Esophagus squamous epithelium (tissue), 5 donors: ENCODE measurements around the gene APOBEC3A. TPM values are rescaled to one million over a fixed set of nuclear protein-coding genes. Genes with fewer than 3 reads are reported as not detected.
"Not testable (repeated sequence)": the region's sequence is repeated elsewhere in the genome, so short reads cannot be mapped to it uniquely, and the experiment has no call there.

ENCODE experiments used
- DNase-seq: peaks from one replicate; lab custom pipeline; 2025; lab: John Stamatoyannopoulos, UW
- H3K27ac ChIP-seq, 4 donors: fragments of 200-600 bp; sonication (generic); one replicate each; pipeline ENCODE4 v1.5.1; 2016 to 2019; ENCODE audit warnings: mild to moderate bottlenecking in 1 of 4
- H3K27me3 ChIP-seq, 4 donors: fragments of 200-600 bp; sonication (generic); 1 replicate in 3 of 4; 2 replicates in 1 of 4; pipeline versions ENCODE4 v1.5.1 to v1.6.0; 2017 to 2021; ENCODE audit warnings: antibody characterized with exemption in 1 of 4
- H3K36me3 ChIP-seq, 3 donors: fragments of 200-600 bp; sonication (generic); one replicate each; pipeline ENCODE4 v1.5.1; 2016 to 2019
- H3K4me1 ChIP-seq, 3 donors: fragments of 200-600 bp; sonication (generic); one replicate each; pipeline ENCODE4 v1.5.1; 2017 to 2019
- H3K4me3 ChIP-seq, 4 donors: fragments of 200-600 bp; sonication (generic); 1 replicate in 3 of 4; 2 replicates in 1 of 4; pipeline ENCODE4 v1.5.1; 2016 to 2019; ENCODE audit warnings: mild to moderate bottlenecking in 2 of 4, moderate library complexity in 1 of 4
- H3K9me3 ChIP-seq, 3 donors: fragments of 200-600 bp; sonication (generic); one replicate each; pipeline ENCODE4 v1.5.1; 2016 to 2019
- POLR2A ChIP-seq, 4 donors: fragments of 450-650 bp; IDR thresholded peaks; one replicate each; pipeline ENCODE4 v1.6.1; 2017; ENCODE audit warnings: antibody characterized with exemption in 4 of 4, mild to moderate bottlenecking in 4 of 4, moderate library complexity in 3 of 4
- WGBS, 2 donors: methylation state at CpG; one replicate each; pipeline ENCODE4 v1.1.5; 2018; 5-methylcytosine and 5-hydroxymethylcytosine counted together
- intact Hi-C: fragments of 100-400 bp; cut with DNase I; formaldehyde crosslinking; loops from one replicate; pipeline ENCODE4 v1.15.0; 2022
- total RNA-seq, 4 donors: library from RNA; depleted of rRNA; stranded (reverse); fragments of >200 nt; gene quantifications; one replicate each; pipeline ENCODE4 v1.1.0, GENCODE V29; 2016
- TF ChIP-seq, protein P1 (sequence below), 6 experiments: fragments of 450-650 bp in 4 of 6; fragments of 200-600 bp in 2 of 6; sonication (generic) in 2 of 6; IDR thresholded peaks; one replicate each; pipeline ENCODE4 v1.5.1; 2016 to 2019; ENCODE audit warnings: antibody characterized with exemption in 6 of 6, mild to moderate bottlenecking in 4 of 6, moderate library complexity in 4 of 6
- donor health status: DM: yes; HTN: yes; CAD: no.

Gene APOBEC3A
- total RNA-seq, 4 donors from 2014 or later = 0.57 to 27.3 (median 1.3) TPM

DNA sequence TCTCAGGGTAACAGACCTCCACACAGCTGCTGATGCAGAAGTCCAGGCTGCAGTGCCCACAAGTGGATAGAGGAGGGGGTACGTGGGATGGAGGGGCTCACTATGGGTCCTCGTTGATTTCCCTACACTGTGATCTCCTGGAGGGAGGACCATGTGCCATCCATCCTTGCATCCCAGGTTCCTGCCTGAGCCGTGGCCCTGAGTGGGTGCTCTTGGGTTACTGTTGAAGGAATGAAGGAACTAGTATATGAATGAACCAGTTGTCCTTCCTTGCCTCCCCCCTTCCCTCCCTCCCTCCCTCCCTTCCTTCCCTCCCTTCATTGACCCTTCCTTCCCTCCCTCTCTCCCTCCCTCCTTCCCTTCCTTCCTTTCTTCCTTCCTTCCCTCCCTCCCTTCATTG, 40.1 kb downstream of the APOBEC3A start:
- H3K4me1 ChIP-seq = peaks cover 0 to 7% (median 0%) of the 10 kb centered on the region in 3 donors
- WGBS, 2 donors = 82 to 92% methylated on average over 2 to 3 of the region's 3 CpGs
- no peaks in the 10 kb centered on the region for H3K36me3 ChIP-seq
- intact Hi-C loops = no loop called here
- no peak overlapping the region for H3K4me3 ChIP-seq
- no peaks in the 10 kb centered on the region for H3K9me3 ChIP-seq
- TF ChIP-seq, protein P1, sequence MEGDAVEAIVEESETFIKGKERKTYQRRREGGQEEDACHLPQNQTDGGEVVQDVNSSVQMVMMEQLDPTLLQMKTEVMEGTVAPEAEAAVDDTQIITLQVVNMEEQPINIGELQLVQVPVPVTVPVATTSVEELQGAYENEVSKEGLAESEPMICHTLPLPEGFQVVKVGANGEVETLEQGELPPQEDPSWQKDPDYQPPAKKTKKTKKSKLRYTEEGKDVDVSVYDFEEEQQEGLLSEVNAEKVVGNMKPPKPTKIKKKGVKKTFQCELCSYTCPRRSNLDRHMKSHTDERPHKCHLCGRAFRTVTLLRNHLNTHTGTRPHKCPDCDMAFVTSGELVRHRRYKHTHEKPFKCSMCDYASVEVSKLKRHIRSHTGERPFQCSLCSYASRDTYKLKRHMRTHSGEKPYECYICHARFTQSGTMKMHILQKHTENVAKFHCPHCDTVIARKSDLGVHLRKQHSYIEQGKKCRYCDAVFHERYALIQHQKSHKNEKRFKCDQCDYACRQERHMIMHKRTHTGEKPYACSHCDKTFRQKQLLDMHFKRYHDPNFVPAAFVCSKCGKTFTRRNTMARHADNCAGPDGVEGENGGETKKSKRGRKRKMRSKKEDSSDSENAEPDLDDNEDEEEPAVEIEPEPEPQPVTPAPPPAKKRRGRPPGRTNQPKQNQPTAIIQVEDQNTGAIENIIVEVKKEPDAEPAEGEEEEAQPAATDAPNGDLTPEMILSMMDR (IDR thresholded peaks at IDR 0.05) = no peak
- TF ChIP-seq POLR2A (IDR thresholded peaks at IDR 0.05) = no peak
- no peak overlapping the region for H3K27ac ChIP-seq
- no peak for DNase-seq
- peaks cover 0 to 35% (median 0%) of the 10 kb centered on the region in 4 donors for H3K27me3 ChIP-seq

DNA sequence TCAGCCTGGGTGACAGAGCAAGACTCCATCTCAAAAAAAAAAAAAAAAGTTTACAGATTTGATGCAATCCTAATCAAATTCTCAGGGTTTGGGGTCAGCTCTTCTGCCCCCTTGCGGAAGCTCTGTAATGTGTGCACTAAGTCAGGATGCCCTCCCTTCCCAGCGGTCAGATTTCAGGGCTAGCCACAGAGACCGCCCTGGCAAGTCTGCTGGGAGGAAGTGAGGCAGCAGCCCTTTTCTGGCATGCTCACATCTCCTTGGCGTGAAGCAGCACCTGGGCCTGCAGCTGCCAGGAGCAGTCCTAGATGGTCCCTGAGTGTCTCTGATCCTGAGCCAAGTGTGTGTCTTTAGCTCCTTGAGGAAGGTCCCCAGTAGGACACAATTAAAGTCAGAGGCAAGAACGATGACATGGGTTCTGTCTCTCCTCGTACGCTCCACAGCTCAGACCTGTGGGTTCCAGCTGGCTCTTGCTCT, 45.8 kb downstream of the APOBEC3A start:
- TF ChIP-seq, protein P1 (IDR thresholded peaks at IDR 0.05) = peak; percentile 67 to 79 (median 74)
- no peak for TF ChIP-seq POLR2A (IDR thresholded peaks at IDR 0.05)
- Histone ChIP-seq H3K27me3 (peaks cover 0 to 12% (median 0%) of the 10 kb centered on the region in 4 donors), H3K4me3 (no peak overlapping the region), H3K9me3 (no peaks in the 10 kb centered on the region), H3K4me1 (peaks cover 0 to 9% (median 3%) of the 10 kb centered on the region in 3 donors), H3K27ac (no peak overlapping the region), H3K36me3 (no peaks in the 10 kb centered on the region)
- intact Hi-C loops = loop anchor here (10.0 kb wide), 1 partner anchor 138 kb away; no protein-coding TSS in a partner anchor
- DNase-seq = no peak
- WGBS, 2 donors = 7 to 8% methylated on average over 6 to 7 of the region's 7 CpGs

DNA sequence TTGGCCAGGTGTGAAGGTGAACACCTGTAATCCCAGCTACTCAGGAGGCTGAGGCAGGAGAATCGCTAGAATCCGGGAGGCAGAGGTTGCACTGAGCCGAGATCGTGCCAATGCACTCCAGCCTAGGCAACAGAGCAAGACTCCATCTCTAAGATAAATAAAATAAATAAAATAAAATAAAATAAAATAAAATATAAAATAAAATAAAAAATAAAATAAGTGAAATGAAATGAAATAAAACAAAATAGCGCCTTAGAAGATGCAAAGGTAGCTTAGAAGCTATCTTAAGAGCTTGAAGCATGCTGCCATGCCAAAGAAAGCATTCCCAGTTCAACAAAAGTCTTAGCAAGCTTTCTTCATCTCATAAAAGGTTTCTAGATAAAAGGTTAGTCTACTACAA, 49.8 kb downstream of the APOBEC3A start:
- H3K9me3 ChIP-seq = no peaks in the 10 kb centered on the region
- no peak overlapping the region for H3K27ac ChIP-seq
- TF ChIP-seq POLR2A (IDR thresholded peaks at IDR 0.05) = no peak
- TF ChIP-seq, protein P1 (IDR thresholded peaks at IDR 0.05) = no peak
- DNase-seq = no peak
- H3K27me3 ChIP-seq = no peaks in the 10 kb centered on the region
- intact Hi-C loops = loop anchor here (5.0 to 10.0 kb wide), 2 partner anchors 115 to 142 kb away; no protein-coding TSS in a partner anchor
- H3K36me3 ChIP-seq = no peaks in the 10 kb centered on the region
- 91 to 93% methylated on average over 5 of the region's 5 CpGs for WGBS, 2 donors
- H3K4me1 ChIP-seq = peaks cover 0 to 13% (median 3%) of the 10 kb centered on the region in 3 donors
- H3K4me3 ChIP-seq = no peak overlapping the region

DNA sequence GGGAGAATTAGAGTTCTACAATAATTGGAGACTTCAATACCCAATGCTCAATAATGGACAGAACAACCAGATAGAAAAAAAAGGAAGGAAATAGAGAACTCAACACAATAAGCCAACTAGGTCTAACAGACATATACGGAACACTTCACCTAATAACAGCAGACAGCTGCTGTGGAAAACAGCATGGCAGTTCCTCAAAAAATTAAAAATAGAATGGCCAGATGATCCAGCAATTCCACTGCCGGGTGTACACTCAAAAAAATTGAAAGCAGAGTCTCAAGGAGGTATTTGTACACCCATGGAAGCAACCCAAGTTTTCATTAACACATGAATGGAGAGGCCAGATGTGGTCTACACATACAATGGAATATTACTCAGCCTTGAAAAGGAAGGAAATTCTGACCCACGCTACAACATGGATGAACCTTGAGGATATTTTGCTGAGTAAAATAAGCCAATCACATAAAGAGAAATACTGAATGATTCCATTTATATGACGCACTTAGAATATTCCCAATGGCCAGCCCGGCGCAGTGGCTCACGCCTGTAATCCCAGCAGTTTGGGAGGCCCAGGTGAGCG, 51.0 kb downstream of the APOBEC3A start:
- 80 to 85% methylated on average over 8 of the region's 8 CpGs for WGBS, 2 donors

DNA sequence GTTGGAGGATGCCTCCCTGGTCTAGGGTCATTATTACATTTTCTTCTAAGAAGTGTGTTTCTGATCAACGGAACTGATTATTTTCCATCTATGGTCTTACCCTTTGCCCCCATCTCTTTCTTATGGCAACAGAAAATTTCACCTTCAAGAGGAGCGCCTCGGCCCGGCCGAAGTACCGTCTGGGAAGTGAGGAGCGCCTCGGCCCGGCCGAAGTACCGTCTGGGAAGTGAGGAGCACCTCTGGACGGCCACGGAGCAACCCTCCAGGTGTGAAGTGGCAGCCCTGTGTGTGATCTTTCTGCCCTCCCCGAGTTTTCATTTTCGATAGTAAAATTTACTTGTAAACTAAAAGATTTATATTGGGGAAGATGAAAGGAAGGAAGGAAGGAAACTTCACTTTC, 53.5 kb downstream of the APOBEC3A start:
- no peak overlapping the region for H3K27ac ChIP-seq
- H3K27me3 ChIP-seq = no peaks in the 10 kb centered on the region
- intact Hi-C loops = no loop called here
- no peak overlapping the region for H3K4me3 ChIP-seq
- no peaks in the 10 kb centered on the region for H3K36me3 ChIP-seq
- DNase-seq = no peak
- no peak for TF ChIP-seq POLR2A (IDR thresholded peaks at IDR 0.05)
- TF ChIP-seq, protein P1 (IDR thresholded peaks at IDR 0.05) = no peak
- WGBS, 2 donors = 69 to 74% methylated on average over 2 to 10 of the region's 15 CpGs
- peaks cover 5 to 42% (median 21%) of the 10 kb centered on the region in 3 donors for H3K4me1 ChIP-seq
- H3K9me3 ChIP-seq = no peaks in the 10 kb centered on the region

More for the DNA sequence above, 51.0 kb downstream of the APOBEC3A start:
- DNase-seq, H3K9me3 ChIP-seq, H3K4me3 ChIP-seq, H3K27ac ChIP-seq, H3K36me3 ChIP-seq, H3K27me3 ChIP-seq: not testable (repeated sequence)
- intact Hi-C loops = loop anchor here (5.0 to 10.0 kb wide), 2 partner anchors 114 to 144 kb away; no protein-coding TSS in a partner anchor
- peaks cover 0 to 17% (median 0%) of the 10 kb centered on the region in 3 donors for H3K4me1 ChIP-seq

Other genes starting within 250 kb of the APOBEC3A start
- gene SUN2, start 201.6 kb upstream of the APOBEC3A start, total RNA-seq = 100 to 1,000 TPM in 3 of 4 donors, 10 to 100 TPM in 1; 94.2 to 307 (median 191) TPM
- gene DNAL4, start 163.5 kb upstream of the APOBEC3A start, total RNA-seq = 10 to 100 TPM in 3 of 4 donors, 1 to 10 TPM in 1; 7.3 to 15.5 (median 13.7) TPM
- gene NPTXR, start 113.6 kb upstream of the APOBEC3A start, total RNA-seq = 1 to 10 TPM in 1 of 4 donors, under 1 TPM in 3; 0.26 to 2.3 (median 0.63) TPM
- gene CBX6, start 85.4 kb upstream of the APOBEC3A start, total RNA-seq = 10 to 100 TPM in 2 of 4 donors, 1 to 10 TPM in 2; 7.8 to 27.7 (median 11.8) TPM
- 1 to 10 TPM in 3 of 4 donors, not detected in 1; 1.1 to 5.3 (median 3.1) TPM for gene APOBEC3B, start 24.7 kb downstream of the APOBEC3A start, total RNA-seq
- 10 to 100 TPM in 1 of 4 donors, 1 to 10 TPM in 3; 7.6 to 20.3 (median 9.0) TPM for gene APOBEC3C, start 56.6 kb downstream of the APOBEC3A start, total RNA-seq
- 1 to 10 TPM in 1 of 4 donors, under 1 TPM in 2, not detected in 1; 0.35 to 1.2 (median 0.76) TPM for gene APOBEC3D, start 63.5 kb downstream of the APOBEC3A start, total RNA-seq
- gene APOBEC3F, start 83.3 kb downstream of the APOBEC3A start, total RNA-seq = 1 to 10 TPM in 3 of 4 donors, under 1 TPM in 1; 0.44 to 2.7 (median 2.2) TPM
- gene APOBEC3G, start 119.7 kb downstream of the APOBEC3A start, total RNA-seq = 10 to 100 TPM in 2 of 4 donors, 1 to 10 TPM in 1, under 1 TPM in 1; 0.91 to 12.1 (median 6.5) TPM
- gene APOBEC3H, start 139.6 kb downstream of the APOBEC3A start, total RNA-seq = under 1 TPM in 2 of 4 donors, not detected in 2; 0.92 to 0.95 TPM
- 10 to 100 TPM in 3 of 4 donors, 1 to 10 TPM in 1; 4.7 to 56.1 (median 19.5) TPM for gene CBX7, start 195.1 kb downstream of the APOBEC3A start, total RNA-seq